ENCODE data around the gene ROCK2.

Gene ROCK2

GRCh38 chr2:11200651-11201050 lies 143.8 kb downstream of the ROCK2 start:
- TF ChIP-seq ARNT (IDR thresholded peaks at IDR 0.05) (no peak), FOXM1 (IDR thresholded peaks at IDR 0.05; ENCODE audit: borderline replicate concordance) (no peak), ELF4 (IDR thresholded peaks at IDR 0.05) (no peak), HDGF (IDR thresholded peaks at IDR 0.05; ENCODE audit: borderline replicate concordance) (no peak), SUZ12 (IDR thresholded peaks at IDR 0.05) (no peak), BHLHE40 (IDR thresholded peaks at IDR 0.05; ENCODE audit: borderline replicate concordance) (no peak), L3MBTL2 (conservative IDR thresholded peaks at IDR 0.05) (no peak), CTBP1 (IDR thresholded peaks at IDR 0.05; ENCODE audit: borderline replicate concordance) (no peak), LEF1 (IDR thresholded peaks at IDR 0.05; ENCODE audit: borderline replicate concordance) (no peak), FOXK2 (IDR thresholded peaks at IDR 0.05) (no peak), NFRKB (IDR thresholded peaks at IDR 0.05) (no peak), PKNOX1 (IDR thresholded peaks at IDR 0.05) (no peak)
- ChIA-PET CTCF (no interaction called here), POLR2A (no interaction called here)
- DNase-seq (ENCODE audit: extremely low spot score), result no peak

GRCh38 chr2:11196246-11196645 lies 148.2 kb downstream of the ROCK2 start:
- ChIA-PET POLR2A (no interaction called here), CTCF (no interaction called here)
- TF ChIP-seq HDGF (IDR thresholded peaks at IDR 0.05; ENCODE audit: borderline replicate concordance), result no peak
- TF ChIP-seq L3MBTL2 (conservative IDR thresholded peaks at IDR 0.05), result no peak
- no peak for TF ChIP-seq LEF1 (IDR thresholded peaks at IDR 0.05; ENCODE audit: borderline replicate concordance)
- no peak for TF ChIP-seq NFRKB (IDR thresholded peaks at IDR 0.05)
- no peak for TF ChIP-seq ZNF384 (IDR thresholded peaks at IDR 0.05)
- no peak for TF ChIP-seq CTBP1 (IDR thresholded peaks at IDR 0.05; ENCODE audit: borderline replicate concordance)
- no peak for TF ChIP-seq BHLHE40 (IDR thresholded peaks at IDR 0.05; ENCODE audit: borderline replicate concordance)
- TF ChIP-seq SP1 (IDR thresholded peaks at IDR 0.05), result no peak
- no peak for TF ChIP-seq ARNT (IDR thresholded peaks at IDR 0.05)
- TF ChIP-seq FOXK2 (IDR thresholded peaks at IDR 0.05), result no peak
- no peak for TF ChIP-seq ELF4 (IDR thresholded peaks at IDR 0.05)
- TF ChIP-seq FOXM1 (IDR thresholded peaks at IDR 0.05; ENCODE audit: borderline replicate concordance), result no peak
- TF ChIP-seq PKNOX1 (IDR thresholded peaks at IDR 0.05), result no peak
- DNase-seq (ENCODE audit: extremely low spot score), result no peak

GRCh38 chr2:11187731-11188130 lies 156.7 kb downstream of the ROCK2 start:
- no peak for DNase-seq (ENCODE audit: extremely low spot score)
- no peak for TF ChIP-seq SP1 (IDR thresholded peaks at IDR 0.05)
- no peak for TF ChIP-seq FOXA1 (IDR thresholded peaks at IDR 0.05)
- no peak for TF ChIP-seq PKNOX1 (IDR thresholded peaks at IDR 0.05)
- no peak for TF ChIP-seq TARDBP (IDR thresholded peaks at IDR 0.05)
- no peak for TF ChIP-seq FOXK2 (IDR thresholded peaks at IDR 0.05)
- TF ChIP-seq ELF4 (IDR thresholded peaks at IDR 0.05), result no peak
- TF ChIP-seq ZNF384 (IDR thresholded peaks at IDR 0.05), result no peak
- no peak for TF ChIP-seq CTBP1 (IDR thresholded peaks at IDR 0.05; ENCODE audit: borderline replicate concordance)
- TF ChIP-seq FOXM1 (IDR thresholded peaks at IDR 0.05; ENCODE audit: borderline replicate concordance), result no peak
- no peak for TF ChIP-seq L3MBTL2 (conservative IDR thresholded peaks at IDR 0.05)
- no peak for TF ChIP-seq BHLHE40 (IDR thresholded peaks at IDR 0.05; ENCODE audit: borderline replicate concordance)
- ChIA-PET CTCF (no interaction called here), POLR2A (no interaction called here)

GRCh38 chr2:11187083-11187619 lies 157.3 kb downstream of the ROCK2 start:
- DNase-seq (ENCODE audit: extremely low spot score), result no peak
- CTCF ChIA-PET, result no interaction called here
- TF ChIP-seq L3MBTL2 (conservative IDR thresholded peaks at IDR 0.05), result no peak
- TF ChIP-seq ELF4 (IDR thresholded peaks at IDR 0.05), result no peak
- POLR2A ChIA-PET, result no interaction called here

DNA sequence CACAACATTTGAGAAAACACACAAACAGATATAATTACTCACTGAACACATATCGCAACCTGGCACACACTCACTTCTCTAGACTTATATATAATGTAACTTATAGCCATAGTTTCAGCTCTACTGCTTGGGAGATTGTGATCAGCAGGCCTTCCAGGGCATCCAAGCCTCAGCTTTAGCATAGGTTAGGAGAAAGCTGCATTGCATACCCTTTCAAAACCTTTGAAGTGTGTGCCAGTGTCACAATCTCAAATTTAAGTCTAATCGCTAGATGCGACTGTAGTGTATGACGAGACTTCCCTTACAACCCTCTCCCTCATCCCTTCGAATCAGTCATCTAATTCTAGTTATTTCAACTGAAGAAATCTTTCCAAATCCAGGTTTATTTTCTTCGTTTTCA lies 158.3 kb downstream of the ROCK2 start:
- ChIA-PET CTCF (no interaction called here), POLR2A (no interaction called here)
- TF ChIP-seq SP1 (IDR thresholded peaks at IDR 0.05) (no peak), ELF4 (IDR thresholded peaks at IDR 0.05) (no peak), LEF1 (IDR thresholded peaks at IDR 0.05; ENCODE audit: borderline replicate concordance) (no peak), SUZ12 (IDR thresholded peaks at IDR 0.05) (no peak), TARDBP (IDR thresholded peaks at IDR 0.05) (no peak)
- DNase-seq (ENCODE audit: extremely low spot score), result no peak

- POLR2A ChIA-PET, result interaction anchor here (1.2 kb wide), 1 partner anchor 283 kb away, joined by 3 read pairs; the partner anchor contains the start of gene E2F6
- CTCF ChIA-PET, result interaction anchor here (0.6 to 0.7 kb wide), 2 partner anchors 33 to 53 kb away, joined by 3 to 7 read pairs; no protein-coding TSS in a partner anchor
- DNase-seq (ENCODE audit: extremely low spot score), result no peak
- TF ChIP-seq FOXM1 (IDR thresholded peaks at IDR 0.05; ENCODE audit: borderline replicate concordance), result no peak
- TF ChIP-seq FOXK2 (IDR thresholded peaks at IDR 0.05), result no peak
- TF ChIP-seq PKNOX1 (IDR thresholded peaks at IDR 0.05), result no peak
- TF ChIP-seq CTBP1 (IDR thresholded peaks at IDR 0.05; ENCODE audit: borderline replicate concordance), result no peak
- TF ChIP-seq LEF1 (IDR thresholded peaks at IDR 0.05; ENCODE audit: borderline replicate concordance), result no peak
- no peak for TF ChIP-seq ELF4 (IDR thresholded peaks at IDR 0.05)
- TF ChIP-seq TARDBP (IDR thresholded peaks at IDR 0.05), result no peak
- TF ChIP-seq SP1 (IDR thresholded peaks at IDR 0.05), result no peak
- no peak for TF ChIP-seq NFRKB (IDR thresholded peaks at IDR 0.05)
- TF ChIP-seq SUZ12 (IDR thresholded peaks at IDR 0.05), result no peak
- TF ChIP-seq ZNF384 (IDR thresholded peaks at IDR 0.05), result no peak
- no peak for TF ChIP-seq HDGF (IDR thresholded peaks at IDR 0.05; ENCODE audit: borderline replicate concordance)
- no peak for TF ChIP-seq FOXA1 (IDR thresholded peaks at IDR 0.05)
- TF ChIP-seq L3MBTL2 (conservative IDR thresholded peaks at IDR 0.05), result no peak
- no peak for TF ChIP-seq BHLHE40 (IDR thresholded peaks at IDR 0.05; ENCODE audit: borderline replicate concordance)
- TF ChIP-seq ARNT (IDR thresholded peaks at IDR 0.05), result no peak
These were observed 161.5 kb downstream of the ROCK2 start for GRCh38 chr2:11182951-11183350.

Data from HEK293T (cell line).